Liver (tissue), 3 donors: Measurements from ENCODE around the gene ITGB7.

Experiments
- ATF3 ChIP-seq: IDR thresholded peaks from 2 replicates; pipeline ENCODE4 v1.6.1; 2016; ENCODE audit warnings: antibody characterized with exemption
- CTCF ChIP-seq: fragments of 150-350 bp; IDR thresholded peaks from 2 replicates; pipeline ENCODE4 v1.5.1; 2017; ENCODE audit warnings: improper control_type of control experiment, low read depth, low read length; ENCODE audit not compliant: missing input control
- EGR1 ChIP-seq, 2 donors: IDR thresholded peaks; 2 replicates each; pipeline ENCODE4 v1.6.1; 2016 to 2018; ENCODE audit warnings: antibody characterized with exemption in 2 of 2, low read depth in 2 of 2
- FOXA1 ChIP-seq: IDR thresholded peaks from 2 replicates; pipeline ENCODE4 v1.6.1; 2016; ENCODE audit warnings: antibody characterized with exemption
- GABPA ChIP-seq, 2 donors: IDR thresholded peaks in 1 of 2; conservative IDR thresholded peaks in 1 of 2; 2 replicates each; pipeline ENCODE4 v1.6.1; 2016; ENCODE audit warnings: antibody characterized with exemption in 2 of 2, mild to moderate bottlenecking in 1 of 2, moderate library complexity in 1 of 2
- HNF4G ChIP-seq: IDR thresholded peaks from 2 replicates; pipeline ENCODE4 v1.6.1; 2016; ENCODE audit warnings: antibody characterized with exemption
- JUND ChIP-seq, 2 donors: IDR thresholded peaks; 2 replicates each; pipeline ENCODE4 v1.6.1; 2016; ENCODE audit warnings: antibody characterized with exemption in 2 of 2
- MAX ChIP-seq: IDR thresholded peaks from 2 replicates; pipeline ENCODE4 v1.6.1; 2016; ENCODE audit warnings: antibody characterized with exemption
- RAD21 ChIP-seq, 2 donors: IDR thresholded peaks; 2 replicates each; pipeline ENCODE4 v1.6.1; 2016; ENCODE audit warnings: antibody characterized with exemption in 2 of 2, mild to moderate bottlenecking in 2 of 2
- REST ChIP-seq: IDR thresholded peaks from 2 replicates; pipeline ENCODE4 v1.6.1; 2016; ENCODE audit warnings: antibody characterized with exemption, mild to moderate bottlenecking
- TAF1 ChIP-seq: conservative IDR thresholded peaks from 2 replicates; pipeline ENCODE4 v1.6.1; 2016; ENCODE audit warnings: antibody characterized with exemption, mild to moderate bottlenecking
- ZBTB33 ChIP-seq: IDR thresholded peaks from 2 replicates; pipeline ENCODE4 v1.6.1; 2016; ENCODE audit warnings: antibody characterized with exemption
- donor health status: healthy.
- donor health status: healthy.

GRCh38 chr12:53191096-53191884 is 15.8 kb downstream of the ITGB7 start:
- TF ChIP-seq TAF1 (no peak), CTCF (no peak), EGR1 (IDR thresholded peaks at IDR 0.05; ENCODE audit: low read depth in 2 of 2) (no peak), RAD21 (IDR thresholded peaks at IDR 0.05) (no peak), ATF3 (no peak), GABPA (IDR thresholded peaks at IDR 0.05 in 1 of 2, conservative IDR thresholded peaks at IDR 0.05 in 1 of 2) (no peak), JUND (IDR thresholded peaks at IDR 0.05) (no peak), FOXA1 (no peak), MAX (no peak), REST (no peak), ZBTB33 (no peak), HNF4G (no peak)
